Neuronal stem cell (in vitro differentiated cells): ENCODE results near the gene TMCC2.

Experiments used
- DNase-seq: peaks from one replicate; pipeline ENCODE4 v3.0.0-alpha.2; 2013; ENCODE audit warnings: low spot score
- H2AFZ ChIP-seq: one replicate; pipeline ENCODE4 v1.6.1; 2013; ENCODE audit warnings: mild to moderate bottlenecking, low read length, inconsistent platforms
- H2AK5ac ChIP-seq: 2 replicates; pipeline ENCODE4 v1.6.1; 2013; ENCODE audit warnings: low read depth, mild to moderate bottlenecking, inconsistent platforms, low read length, moderate library complexity, mixed read lengths
- H2BK120ac ChIP-seq: 2 replicates; pipeline ENCODE4 v1.6.1; 2013; ENCODE audit warnings: low read depth, mild to moderate bottlenecking, inconsistent platforms, low read length, moderate library complexity, mixed read lengths
- H2BK12ac ChIP-seq: one replicate; pipeline ENCODE4 v1.6.1; 2013; ENCODE audit warnings: low read length, inconsistent platforms
- H2BK15ac ChIP-seq: 2 replicates; pipeline ENCODE4 v1.6.1; 2013; ENCODE audit warnings: mild to moderate bottlenecking, low read length, inconsistent platforms, mixed read lengths
- H2BK5ac ChIP-seq: one replicate; pipeline ENCODE4 v1.6.1; 2013; ENCODE audit warnings: inconsistent platforms, mild to moderate bottlenecking, low read length, moderate library complexity
- H3K14ac ChIP-seq: one replicate; pipeline ENCODE4 v1.6.1; 2013; ENCODE audit warnings: low read length, inconsistent platforms
- H3K18ac ChIP-seq: 2 replicates; pipeline ENCODE4 v1.6.1; 2013; ENCODE audit warnings: low read length, inconsistent platforms
- H3K23ac ChIP-seq: 2 replicates; pipeline ENCODE4 v1.6.1; 2013; ENCODE audit warnings: low read depth, mild to moderate bottlenecking, mixed read lengths, low read length, inconsistent platforms; ENCODE audit not compliant: poor library complexity
- H3K27ac ChIP-seq: replicated peaks from 3 replicates; pipeline ENCODE4 v1.5.1; 2013; ENCODE audit warnings: low read length, inconsistent platforms
- H3K27me3 ChIP-seq, 3 experiments: 2 replicates each; pipeline ENCODE4 v1.6.1; 2013; ENCODE audit warnings: low read length in 3 of 3, mild to moderate bottlenecking in 2 of 3, inconsistent platforms in 1 of 3, low read depth in 1 of 3, mixed read lengths in 1 of 3, moderate library complexity in 1 of 3; ENCODE audit not compliant: control insufficient read depth in 3 of 3, insufficient read depth in 3 of 3
- H3K36me3 ChIP-seq, 2 donors: replicated peaks in 1 of 2; 2 replicates each; pipeline ENCODE4 v1.6.1; 2013; ENCODE audit warnings: low read length in 2 of 2; ENCODE audit not compliant: control insufficient read depth in 2 of 2, insufficient read depth in 2 of 2
- H3K4ac ChIP-seq: 2 replicates; pipeline ENCODE4 v1.6.1; 2013; ENCODE audit warnings: inconsistent platforms, mild to moderate bottlenecking, low read length, moderate library complexity
- H3K4me1 ChIP-seq, 2 donors: 1 replicate in 1 of 2; 2 replicates in 1 of 2; pipeline ENCODE4 v1.6.1; 2013; ENCODE audit warnings: low read length in 2 of 2, low read depth in 1 of 2; ENCODE audit not compliant: control insufficient read depth in 2 of 2, insufficient read depth in 1 of 2
- H3K4me2 ChIP-seq: one replicate; pipeline ENCODE4 v1.6.1; 2013; ENCODE audit warnings: mild to moderate bottlenecking, low read length, inconsistent platforms; ENCODE audit not compliant: insufficient read depth, poor library complexity, severe bottlenecking
- H3K4me3 ChIP-seq, 2 donors: 2 replicates each; pipeline ENCODE4 v1.5.1; 2013; ENCODE audit warnings: low read length in 2 of 2, mild to moderate bottlenecking in 2 of 2, inconsistent platforms in 1 of 2, moderate library complexity in 1 of 2
- H3K79me1 ChIP-seq: one replicate; pipeline ENCODE4 v1.6.1; 2013; ENCODE audit warnings: low read depth, mild to moderate bottlenecking, inconsistent platforms, low read length, moderate library complexity
- H3K9ac ChIP-seq: one replicate; pipeline ENCODE4 v1.6.1; 2013; ENCODE audit warnings: mild to moderate bottlenecking, low read depth, low read length, inconsistent platforms; ENCODE audit not compliant: poor library complexity
- H3K9me3 ChIP-seq, 2 donors: replicated peaks in 1 of 2; 2 replicates each; pipeline versions ENCODE3 to v1.6.1; 2013; ENCODE audit warnings: low read length in 2 of 2, mild to moderate bottlenecking in 2 of 2, inconsistent platforms in 1 of 2, low read depth in 1 of 2, mixed read lengths in 1 of 2, moderate library complexity in 1 of 2; ENCODE audit not compliant: control insufficient read depth in 2 of 2, insufficient read depth in 1 of 2
- H4K8ac ChIP-seq: one replicate; pipeline ENCODE4 v1.6.1; 2013; ENCODE audit warnings: low read depth, mild to moderate bottlenecking, inconsistent platforms, low read length, moderate library complexity
- H4K91ac ChIP-seq: one replicate; pipeline ENCODE4 v1.6.1; 2013; ENCODE audit warnings: low read length, low read depth, mild to moderate bottlenecking, inconsistent platforms; ENCODE audit not compliant: poor library complexity
- WGBS, 2 donors: extraction: QIAGEN DNeasy Blood & Tissue Kit; methylation state at CpG; one replicate each; pipeline ENCODE4 v1.1.7; 2013; ENCODE audit warnings: missing lambda C conversion rate in 2 of 2, mixed read lengths in 1 of 2; ENCODE audit not compliant: insufficient read length in 2 of 2, insufficient replicate concordance in 1 of 2; ENCODE audit errors: extremely low coverage in 2 of 2; 5-methylcytosine and 5-hydroxymethylcytosine counted together

The TMCC2 gene

DNA sequence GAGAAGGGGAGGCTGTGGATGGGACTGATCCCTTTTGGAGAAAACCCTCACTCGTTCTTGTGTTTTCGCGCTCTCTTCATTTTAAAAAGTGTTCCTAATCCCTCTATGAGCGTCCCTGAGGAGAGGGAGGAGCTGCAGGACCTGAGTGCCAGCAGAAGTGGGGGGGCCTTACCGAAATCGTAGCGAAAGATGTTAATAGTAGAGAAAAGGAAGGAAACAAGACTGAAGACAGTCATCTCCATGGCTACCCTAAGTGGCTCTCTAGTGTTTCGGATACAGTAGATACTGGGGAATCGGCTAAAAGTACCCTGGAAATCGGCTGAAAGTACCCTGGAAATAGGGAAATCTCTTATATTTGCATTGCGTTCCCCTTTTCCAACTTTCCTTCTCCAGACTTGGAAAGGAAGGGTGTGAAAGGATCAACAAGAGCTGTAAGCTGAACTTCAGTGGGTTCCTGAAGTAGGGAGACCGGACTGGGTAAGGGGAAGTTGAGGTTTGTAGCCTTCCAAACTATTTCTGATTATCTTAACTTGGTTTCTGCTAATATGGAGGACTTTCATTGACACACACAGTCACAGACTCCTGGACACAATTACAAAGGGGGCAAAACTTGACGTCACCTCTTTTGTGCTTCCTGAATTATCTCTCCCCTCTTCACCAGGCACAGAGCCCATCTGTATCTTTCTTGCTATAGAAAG is 15.8 kb upstream of the TMCC2 start:
- H2BK120ac ChIP-seq, result no peak overlapping the region
- H3K36me3 ChIP-seq, result no peaks in the 10 kb centered on the region
- H3K23ac ChIP-seq, result peak overlapping the region; percentile 97
- H3K27me3 ChIP-seq, result peaks cover 0 to 12% (median 0%) of the 10 kb centered on the region in 3 experiments
- H3K14ac ChIP-seq, result no peak overlapping the region
- H3K79me1 ChIP-seq, result peaks cover 3% of the 10 kb centered on the region
- H3K4me2 ChIP-seq, result peak overlapping the region; percentile 26
- no peak overlapping the region for H3K9ac ChIP-seq
- peak overlapping the region; percentile 97 for H2AFZ ChIP-seq
- no peak overlapping the region for H4K8ac ChIP-seq
- H3K4me1 ChIP-seq, result peaks cover 0 to 2% of the 10 kb centered on the region in 2 donors
- H3K9me3 ChIP-seq, result no peaks in the 10 kb centered on the region
- H4K91ac ChIP-seq, result no peak overlapping the region
- peak overlapping the region in 1 of 2 donors; percentile 87 for H3K4me3 ChIP-seq
- H3K27ac ChIP-seq, result no peak overlapping the region
- no peak overlapping the region for H2BK5ac ChIP-seq
- no peak overlapping the region for H2BK15ac ChIP-seq
- no peak overlapping the region for H2BK12ac ChIP-seq
- H3K4ac ChIP-seq, result no peak overlapping the region
- no peak overlapping the region for H3K18ac ChIP-seq
- DNase-seq, result no peak
- H2AK5ac ChIP-seq, result no peak overlapping the region
- WGBS, 2 donors, result no CpG with 5 or more reads among the region's 13 CpGs

- no peak overlapping the region for H4K91ac ChIP-seq
- H3K79me1 ChIP-seq, result peaks cover 3% of the 10 kb centered on the region
- H2BK12ac ChIP-seq, result no peak overlapping the region
- no peaks in the 10 kb centered on the region for H3K36me3 ChIP-seq
- no peak overlapping the region for H3K14ac ChIP-seq
- no peak overlapping the region for H3K4me2 ChIP-seq
- no peak overlapping the region for H2BK15ac ChIP-seq
- H2AK5ac ChIP-seq, result no peak overlapping the region
- H3K9me3 ChIP-seq, result no peaks in the 10 kb centered on the region
- no peaks in the 10 kb centered on the region for H3K4me1 ChIP-seq
- H4K8ac ChIP-seq, result no peak overlapping the region
- no peak overlapping the region for H2BK5ac ChIP-seq
- no CpG with 5 or more reads among the region's 1 CpG for WGBS, 2 donors
- no peak overlapping the region for H3K4me3 ChIP-seq
- no peak overlapping the region for H3K27ac ChIP-seq
- H3K18ac ChIP-seq, result no peak overlapping the region
- H3K9ac ChIP-seq, result no peak overlapping the region
- H3K27me3 ChIP-seq, result peaks cover 0 to 12% (median 0%) of the 10 kb centered on the region in 3 experiments
- no peak overlapping the region for H3K23ac ChIP-seq
- no peak for DNase-seq
- H2AFZ ChIP-seq, result no peak overlapping the region
- H3K4ac ChIP-seq, result no peak overlapping the region
- no peak overlapping the region for H2BK120ac ChIP-seq
Measured at GRCh38 chr1:205214756-205215155, 13.0 kb upstream of the TMCC2 start.

- no peak overlapping the region for H2AK5ac ChIP-seq
- no peak overlapping the region for H3K23ac ChIP-seq
- WGBS, 2 donors, result no CpG with 5 or more reads among the region's 4 CpGs
- no peak for DNase-seq
- no peak overlapping the region for H3K4me2 ChIP-seq
- no peak overlapping the region for H2AFZ ChIP-seq
- peaks cover 0 to 15% (median 0%) of the 10 kb centered on the region in 3 experiments for H3K27me3 ChIP-seq
- no peak overlapping the region for H3K14ac ChIP-seq
- H2BK15ac ChIP-seq, result no peak overlapping the region
- H4K8ac ChIP-seq, result no peak overlapping the region
- H3K4me1 ChIP-seq, result no peaks in the 10 kb centered on the region
- no peak overlapping the region for H3K9ac ChIP-seq
- no peak overlapping the region for H3K18ac ChIP-seq
- no peaks in the 10 kb centered on the region for H3K36me3 ChIP-seq
- no peak overlapping the region for H2BK120ac ChIP-seq
- no peaks in the 10 kb centered on the region for H3K9me3 ChIP-seq
- H2BK5ac ChIP-seq, result no peak overlapping the region
- H3K4ac ChIP-seq, result no peak overlapping the region
- no peak overlapping the region for H2BK12ac ChIP-seq
- H3K79me1 ChIP-seq, result no peaks in the 10 kb centered on the region
- no peak overlapping the region for H3K4me3 ChIP-seq
- H3K27ac ChIP-seq, result no peak overlapping the region
- H4K91ac ChIP-seq, result no peak overlapping the region
Measured at GRCh38 chr1:205216588-205216987, 11.2 kb upstream of the TMCC2 start.

GRCh38 chr1:205217418-205217817 is 10.3 kb upstream of the TMCC2 start:
- Histone ChIP-seq H3K36me3 (no peaks in the 10 kb centered on the region), H2BK120ac (no peak overlapping the region), H2BK15ac (no peak overlapping the region), H3K27ac (no peak overlapping the region), H3K4me3 (no peak overlapping the region), H3K14ac (no peak overlapping the region), H3K4ac (no peak overlapping the region), H2AFZ (no peak overlapping the region), H3K23ac (no peak overlapping the region), H2AK5ac (no peak overlapping the region), H2BK12ac (no peak overlapping the region), H3K4me2 (no peak overlapping the region), H4K91ac (no peak overlapping the region), H3K79me1 (no peaks in the 10 kb centered on the region), H3K9ac (no peak overlapping the region), H3K18ac (no peak overlapping the region), H4K8ac (no peak overlapping the region), H3K27me3 (peaks cover 0 to 20% (median 0%) of the 10 kb centered on the region in 3 experiments), H2BK5ac (no peak overlapping the region), H3K4me1 (no peaks in the 10 kb centered on the region), H3K9me3 (no peaks in the 10 kb centered on the region)
- WGBS, 2 donors, result no CpG with 5 or more reads among the region's 3 CpGs
- DNase-seq, result no peak
